GM18867 (cell line): Measurements from ENCODE around the gene KBTBD8.

Experiments
- ATAC-seq: cut with Tn5 transposase; IDR thresholded peaks from one replicate; pipeline ENCODE4 v1.9.1; 2021; ENCODE audit warnings: mild to moderate bottlenecking, moderate library complexity; ENCODE audit not compliant: unreplicated experiment

Gene KBTBD8

GRCh38 chr3:67031986-67032385, 33.9 kb downstream of the KBTBD8 start:
- no peak for ATAC-seq

DNA sequence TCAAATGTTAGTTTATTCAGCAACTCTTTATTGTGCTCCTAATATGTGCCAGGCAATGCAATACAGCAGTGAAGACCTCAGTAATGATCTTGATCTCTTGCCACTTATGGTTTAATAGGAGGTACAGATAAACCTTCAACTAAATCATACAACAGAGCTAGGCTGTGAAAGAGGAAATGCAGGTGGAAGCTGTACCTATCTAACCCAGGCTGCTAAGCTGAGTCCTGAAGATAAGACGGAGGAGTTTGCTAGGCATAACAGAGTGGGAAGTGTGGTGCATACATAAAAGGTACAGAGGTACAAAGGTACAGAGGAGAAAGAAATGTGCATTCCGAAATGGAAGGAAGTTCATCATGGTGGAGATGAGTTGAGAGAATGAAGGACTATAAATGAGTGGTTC, 35.0 kb downstream of the KBTBD8 start:
- no peak for ATAC-seq

DNA sequence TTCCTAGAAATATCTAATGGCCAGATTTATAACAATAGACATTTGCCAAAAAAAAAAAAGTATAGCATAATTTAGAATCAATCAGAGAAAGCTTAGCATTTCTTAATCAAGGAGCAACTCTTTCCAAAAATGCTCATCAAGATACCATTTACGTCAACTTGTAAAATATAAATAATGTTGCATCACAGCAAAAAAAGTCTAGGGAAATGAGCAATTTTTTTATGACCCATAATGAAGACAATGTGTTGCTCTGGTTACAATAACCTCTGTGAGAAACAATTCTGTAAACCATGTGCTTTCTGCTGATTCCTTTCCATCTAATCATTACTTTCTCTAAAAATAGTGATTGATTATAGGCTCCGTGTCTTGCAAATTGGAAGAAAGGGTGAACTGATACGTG, 36.3 kb downstream of the KBTBD8 start:
- no peak for ATAC-seq

DNA sequence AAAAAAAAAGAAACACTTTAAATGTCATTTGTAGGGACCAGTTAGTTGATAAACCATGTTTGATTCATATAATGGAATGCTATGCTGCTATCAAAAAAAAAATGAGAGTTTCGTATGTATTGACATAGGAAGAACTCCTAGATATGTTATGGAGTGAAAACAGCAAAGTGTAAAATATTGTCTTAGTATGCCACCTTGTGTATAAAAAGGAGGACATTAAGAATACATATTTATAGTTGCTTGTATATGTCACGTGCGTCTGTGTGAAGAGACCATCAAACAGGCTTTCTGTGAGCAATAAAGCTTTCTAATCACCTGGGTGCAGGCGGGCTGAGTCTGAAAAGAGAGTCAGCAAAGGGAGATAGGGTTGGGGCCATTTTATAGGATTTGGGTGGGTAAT, 39.5 kb downstream of the KBTBD8 start:
- no peak for ATAC-seq

DNA sequence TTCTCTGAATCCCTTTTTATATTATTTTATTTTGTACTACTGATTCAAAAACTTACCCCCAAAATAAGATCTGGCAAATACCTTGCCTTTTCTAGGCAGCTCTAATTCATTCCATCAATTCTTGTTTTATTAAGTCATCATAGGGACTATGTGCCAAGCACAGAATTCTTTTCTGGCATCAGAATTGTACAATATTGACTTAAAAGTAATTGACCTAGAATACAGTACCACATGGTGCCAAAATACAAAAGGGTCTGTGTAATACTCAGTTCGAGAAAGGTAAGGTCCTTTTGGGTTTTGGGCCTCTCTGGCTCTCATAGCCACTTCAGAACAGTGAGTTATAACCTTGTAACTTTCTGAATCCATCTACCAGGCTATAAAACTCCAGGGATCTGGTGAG, 46.2 kb downstream of the KBTBD8 start:
- ATAC-seq: no peak

GRCh38 chr3:67044955-67045354, 46.8 kb downstream of the KBTBD8 start:
- ATAC-seq: no peak

DNA sequence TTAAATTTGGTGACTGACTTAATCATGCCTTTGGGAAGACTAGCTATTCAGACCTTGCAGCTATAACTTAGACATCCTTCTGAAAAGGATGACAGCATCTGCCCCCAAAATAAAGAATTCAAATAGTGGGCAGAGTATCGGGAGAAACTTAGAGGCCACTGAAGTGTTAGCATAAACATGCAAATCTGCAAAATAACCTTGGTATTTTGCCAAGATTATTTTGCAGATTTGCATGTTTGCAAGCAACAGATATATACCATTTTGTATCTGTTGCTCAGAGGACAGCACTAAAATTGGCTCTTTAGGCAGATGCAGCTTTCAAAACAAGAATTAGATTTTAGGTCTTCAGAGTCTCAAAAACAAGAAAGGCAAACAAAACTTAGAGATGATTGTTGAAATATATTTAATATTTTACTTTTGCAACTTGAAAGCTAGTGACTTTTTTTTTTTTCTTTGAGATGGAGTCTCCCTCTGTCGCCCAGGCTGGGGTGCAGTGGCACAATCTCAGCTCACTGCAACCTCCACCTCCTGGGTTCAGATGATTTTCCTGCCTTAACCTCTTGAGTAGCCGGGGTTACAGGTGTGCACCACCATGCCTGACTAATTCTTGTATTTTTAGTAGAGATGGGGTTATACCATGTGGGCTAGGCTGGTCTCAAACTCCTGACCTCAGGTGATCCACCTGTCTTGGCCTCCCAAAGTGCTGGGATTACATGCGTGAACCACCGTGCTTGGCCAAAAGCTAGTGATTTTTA, 47.8 kb downstream of the KBTBD8 start:
- no peak for ATAC-seq

- ATAC-seq: no peak
These were observed 48.9 kb downstream of the KBTBD8 start for GRCh38 chr3:67047051-67047450.

GRCh38 chr3:67048067-67048714, 50.1 kb downstream of the KBTBD8 start:
- peak; percentile 95 for ATAC-seq

DNA sequence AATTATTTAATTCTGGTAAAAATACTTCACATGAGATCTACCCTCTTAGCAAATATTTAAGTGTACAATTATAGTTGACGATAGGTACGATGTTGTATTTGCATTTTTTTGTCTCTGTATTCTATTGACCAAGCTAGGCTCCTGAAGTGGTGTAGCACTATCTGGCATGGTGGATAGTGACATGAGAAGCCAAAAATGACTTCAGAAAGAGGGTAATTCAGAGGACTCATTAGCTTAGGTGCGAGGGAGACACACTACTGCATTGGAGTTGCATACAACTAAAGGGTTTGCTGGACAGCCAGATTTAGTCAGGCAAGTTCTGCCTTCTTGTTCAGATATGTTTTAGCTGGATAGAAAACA, 50.6 kb downstream of the KBTBD8 start:
- ATAC-seq: peak; percentile 72

DNA sequence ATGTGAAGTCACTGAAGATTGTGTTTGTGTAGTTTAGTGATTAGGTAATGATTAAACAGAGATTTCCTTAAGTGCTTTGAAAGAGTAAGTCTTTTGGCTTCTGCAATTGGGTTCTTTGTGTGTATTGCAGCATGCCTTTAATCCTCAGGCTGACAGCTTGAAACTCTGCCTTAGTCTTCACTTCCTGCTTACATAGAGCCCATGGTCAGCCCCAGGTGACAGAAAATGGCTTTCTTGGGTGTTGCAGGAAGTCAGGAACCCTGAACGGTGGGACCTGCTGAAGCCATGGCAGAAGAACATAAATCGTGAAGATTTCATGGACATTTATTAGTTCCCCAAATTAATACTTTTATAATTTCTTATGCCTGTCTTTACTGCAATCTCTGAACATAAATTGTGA, 61.3 kb downstream of the KBTBD8 start:
- ATAC-seq: no peak
